ENCODE measurements around the gene CHST8.

The CHST8 gene

DNA sequence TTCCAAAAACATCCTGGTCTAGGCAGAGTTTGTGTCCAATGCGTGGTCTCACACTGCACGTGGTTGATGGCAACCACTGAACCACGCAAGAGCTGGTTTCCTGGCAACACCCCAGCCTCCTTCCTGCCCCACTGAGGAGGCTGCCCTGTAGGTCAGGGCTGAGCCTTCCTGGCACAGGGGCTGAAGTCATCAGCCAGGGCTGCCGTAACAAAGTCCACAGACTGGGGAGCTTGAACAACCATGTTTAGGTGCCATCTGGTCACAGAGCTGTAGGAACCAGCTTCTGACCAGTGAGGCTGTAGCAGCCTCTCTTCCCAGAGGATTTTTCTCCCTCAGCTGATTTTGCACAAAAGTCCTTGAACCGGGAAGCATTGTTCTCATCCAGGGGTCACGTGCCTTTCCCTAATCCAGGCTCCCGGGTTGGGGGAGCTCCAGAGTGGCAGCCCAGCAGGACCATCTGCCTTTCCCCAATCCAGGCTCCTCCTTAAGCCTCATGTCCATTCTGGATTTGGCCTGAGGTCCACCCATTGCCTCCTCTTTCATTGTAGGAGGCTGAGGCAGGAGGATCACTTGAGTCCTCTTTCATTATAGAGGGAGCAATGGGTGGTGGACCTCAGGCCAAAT, 53.9 kb downstream of the CHST8 start:
- DNase-seq, result no peak

DNA sequence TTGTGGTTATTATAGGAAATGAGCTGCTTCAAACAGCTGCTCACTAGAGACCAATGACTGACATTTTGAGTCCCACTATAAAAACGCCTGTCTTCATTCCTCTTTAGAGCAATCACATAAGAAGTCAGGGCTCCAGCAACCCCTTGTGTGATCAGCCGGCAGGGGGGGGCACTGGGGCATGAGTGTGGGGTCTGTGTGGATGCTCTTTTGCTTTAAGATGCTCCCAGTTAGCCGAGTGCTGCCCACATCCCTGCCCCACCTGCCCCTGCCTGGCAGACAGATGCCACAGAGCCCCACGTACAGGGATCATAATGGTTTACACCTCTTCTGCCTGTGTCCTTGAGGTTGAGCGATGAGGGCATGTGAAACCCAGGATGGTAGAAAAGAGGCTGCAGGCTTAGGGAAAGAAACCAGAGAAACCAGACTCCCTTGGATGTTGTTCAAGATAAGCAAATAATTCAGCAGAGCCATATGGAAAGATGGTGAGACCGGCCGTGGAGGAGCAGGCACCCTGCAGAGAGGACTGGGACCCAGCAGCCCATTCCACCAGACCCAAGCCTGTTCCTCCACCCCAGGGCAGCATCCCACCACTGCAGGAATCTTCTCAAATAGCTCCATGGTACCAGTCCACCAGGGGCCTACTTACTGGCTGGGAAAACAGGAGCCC, 55.4 kb downstream of the CHST8 start:
- no peak for DNase-seq

DNA sequence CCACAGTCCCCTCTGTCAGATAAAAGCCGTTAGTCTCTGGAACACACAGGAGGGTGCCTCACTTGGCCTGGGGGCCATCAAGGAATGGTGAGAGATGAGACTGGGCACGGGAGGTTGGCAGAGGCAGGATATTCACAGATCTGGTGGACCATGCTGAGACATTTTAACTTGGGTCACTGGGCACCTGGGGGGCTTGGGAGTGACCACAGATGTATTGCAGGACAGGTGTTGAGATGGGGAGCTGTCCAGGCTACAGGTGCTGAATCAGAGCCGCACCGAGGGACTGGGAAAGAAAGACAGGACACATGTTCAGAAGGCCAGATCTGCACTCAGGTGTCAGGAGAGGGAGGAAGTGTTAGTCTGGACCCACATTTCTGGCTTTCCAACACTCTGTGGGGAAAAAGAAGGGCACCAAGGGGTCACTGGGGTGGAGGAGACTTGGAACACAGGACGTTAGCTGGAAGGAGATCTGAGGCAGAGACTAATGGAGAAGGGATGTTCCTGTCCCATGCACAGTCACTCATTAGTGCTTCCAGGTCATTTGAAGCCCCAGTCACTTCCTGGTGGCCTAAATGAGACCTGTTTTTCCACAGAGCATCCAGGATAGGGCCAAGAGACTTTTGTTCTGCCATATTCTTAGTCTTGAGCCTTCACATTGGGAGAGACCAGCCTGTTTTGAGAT, 56.1 kb downstream of the CHST8 start:
- no peak for DNase-seq

DNA sequence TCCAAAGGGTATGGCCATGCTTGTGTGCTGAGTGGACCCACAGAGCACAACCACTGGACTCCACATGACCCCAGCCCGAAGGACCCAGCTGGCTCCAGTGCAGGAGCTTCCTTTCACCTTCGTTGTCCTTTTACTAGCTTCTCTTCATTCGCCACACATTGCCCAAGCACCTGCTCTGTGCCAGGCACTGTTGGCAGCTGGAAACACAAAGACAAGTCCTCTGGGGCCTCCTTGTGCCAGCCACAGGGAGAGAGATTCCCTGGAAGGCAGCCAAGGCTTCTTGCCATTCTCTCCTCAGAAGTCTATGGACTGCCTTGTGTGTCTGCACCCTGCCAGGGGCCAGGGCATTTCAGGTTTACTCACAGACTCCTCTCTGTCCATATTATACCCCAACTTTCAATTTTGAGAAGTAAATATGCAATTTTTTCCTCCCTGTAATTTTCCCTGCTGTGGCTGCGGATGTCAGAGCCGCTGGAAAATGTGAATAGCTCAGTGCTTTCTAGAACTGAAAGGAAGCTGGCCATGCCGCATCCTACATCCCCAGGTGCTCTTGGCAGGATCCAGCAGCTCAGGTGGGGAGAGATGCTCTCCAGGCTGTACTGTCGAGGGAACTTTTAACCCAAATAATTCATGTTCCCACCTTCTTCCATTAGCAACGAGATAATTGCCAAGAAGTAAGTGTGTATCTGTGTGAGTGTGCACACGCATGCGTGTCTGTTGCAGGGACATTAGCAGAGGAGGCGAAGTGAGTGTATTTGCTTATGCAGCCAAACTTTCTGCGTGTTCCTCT, 57.2 kb downstream of the CHST8 start:
- DNase-seq, result peak; percentile 39

DNA sequence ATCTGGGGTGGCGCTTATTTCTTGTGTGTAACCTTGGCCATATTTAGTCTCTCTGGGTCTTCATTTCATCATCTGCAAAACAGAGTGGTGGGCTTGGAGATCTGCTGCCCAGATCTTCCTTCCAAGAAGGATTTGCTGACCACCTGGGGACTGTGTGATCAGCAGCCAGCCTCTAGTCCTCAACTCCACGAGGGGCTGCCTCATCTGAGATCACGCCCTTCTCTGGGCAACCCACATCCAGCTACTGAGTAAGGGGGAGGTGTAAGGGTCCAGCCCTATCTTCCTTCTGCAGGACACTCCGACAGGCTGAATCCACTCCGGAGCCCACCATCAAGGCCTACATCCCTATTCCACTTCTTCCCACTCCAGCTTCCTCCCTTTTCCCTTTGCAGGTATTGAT, 57.9 kb downstream of the CHST8 start:
- no peak for DNase-seq

DNA sequence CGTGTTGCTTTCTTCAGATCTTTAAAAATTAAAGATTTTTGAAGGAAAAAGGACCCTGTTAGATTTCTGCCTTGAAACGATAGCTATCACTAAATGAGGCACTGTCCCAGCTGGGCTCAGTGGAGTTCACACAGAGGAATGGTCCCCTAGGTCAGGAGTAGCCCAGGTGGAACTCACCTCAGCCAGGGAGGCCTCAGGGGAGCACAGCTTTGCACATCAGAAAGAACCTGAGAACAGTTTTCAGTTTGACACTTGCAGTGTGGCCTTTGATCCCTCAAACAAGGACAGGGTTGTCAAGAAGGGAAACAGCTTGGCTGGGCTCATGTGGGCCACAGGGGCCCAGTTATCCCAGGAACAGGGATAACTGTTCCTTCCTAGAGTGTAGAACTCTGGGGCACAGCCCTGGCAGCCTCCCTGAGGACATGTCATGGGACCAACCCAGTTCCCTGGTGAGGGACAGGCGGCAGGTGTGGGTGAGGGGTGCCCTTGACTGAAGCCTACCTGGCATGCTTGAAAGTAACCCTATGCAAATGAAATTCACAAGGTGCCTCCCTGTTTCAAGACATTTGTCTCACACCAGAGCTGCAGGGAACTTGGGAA, 59.4 kb downstream of the CHST8 start:
- no peak for DNase-seq

DNA sequence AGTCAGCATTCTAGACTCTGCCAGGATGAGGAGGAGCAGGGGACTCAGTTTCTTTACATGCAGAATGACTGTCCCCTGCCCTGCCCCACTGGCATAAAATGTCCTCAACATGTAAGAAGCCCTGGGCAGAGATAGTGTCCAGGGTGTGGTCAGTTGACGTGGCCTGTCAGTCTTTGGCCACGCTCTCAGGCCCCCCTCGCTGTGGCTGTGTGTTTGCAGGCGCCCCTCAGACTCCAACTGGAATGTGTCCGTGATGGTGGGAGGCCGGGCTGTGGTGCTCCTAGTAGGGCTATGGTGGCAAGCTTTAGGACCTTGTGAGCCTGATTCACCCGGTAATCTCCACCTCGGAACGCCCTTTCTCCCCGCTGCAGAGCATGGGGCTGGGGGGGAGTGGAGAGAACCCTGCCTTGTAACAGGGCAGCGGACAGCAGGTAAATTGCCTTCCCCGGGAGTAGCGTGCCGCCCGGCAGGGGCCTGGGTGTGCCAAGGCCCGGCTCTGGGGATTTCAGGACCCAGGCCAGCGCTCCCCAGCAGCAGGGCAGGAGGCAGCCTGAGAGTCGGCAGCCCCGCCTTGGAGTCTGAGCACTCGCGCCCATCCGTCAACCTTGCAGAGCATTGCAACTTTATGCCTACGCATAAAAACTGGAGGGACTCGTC, 62.3 kb downstream of the CHST8 start:
- DNase-seq, result no peak

DNA sequence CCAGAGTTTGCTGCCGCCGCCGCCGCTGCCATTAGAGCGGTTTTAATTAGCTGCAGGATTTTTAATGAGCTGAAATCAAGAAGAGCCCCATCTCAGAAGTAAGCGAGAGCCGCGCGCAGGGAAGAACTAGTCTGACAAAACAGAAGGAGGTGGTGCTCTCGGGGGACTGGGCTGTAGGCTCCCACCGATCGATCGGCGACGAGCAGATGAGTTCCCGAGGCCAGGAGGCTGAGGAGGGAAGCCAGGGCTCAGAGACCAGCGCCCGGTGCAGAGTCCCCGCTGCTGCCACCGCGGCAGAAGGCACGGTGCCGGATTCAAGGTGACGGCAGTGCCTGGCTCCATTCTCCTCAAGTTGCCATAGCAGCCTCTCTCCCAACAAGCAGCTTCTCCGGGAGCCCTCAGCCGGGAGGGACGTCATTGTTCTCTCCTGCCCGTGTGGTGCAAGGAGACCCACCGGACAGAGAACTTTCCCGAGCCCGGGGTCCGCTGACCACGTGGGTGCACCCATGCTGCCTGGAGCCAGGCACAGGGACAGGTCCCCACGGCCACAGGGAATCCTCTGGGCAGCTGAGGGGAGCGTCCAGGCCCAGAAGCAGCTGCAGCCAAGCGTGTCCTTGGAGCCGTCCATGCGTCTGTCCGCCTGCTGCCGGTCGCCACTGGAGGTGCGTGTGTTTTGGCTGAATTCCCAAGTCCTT, 62.9 kb downstream of the CHST8 start:
- no peak for DNase-seq

DNA sequence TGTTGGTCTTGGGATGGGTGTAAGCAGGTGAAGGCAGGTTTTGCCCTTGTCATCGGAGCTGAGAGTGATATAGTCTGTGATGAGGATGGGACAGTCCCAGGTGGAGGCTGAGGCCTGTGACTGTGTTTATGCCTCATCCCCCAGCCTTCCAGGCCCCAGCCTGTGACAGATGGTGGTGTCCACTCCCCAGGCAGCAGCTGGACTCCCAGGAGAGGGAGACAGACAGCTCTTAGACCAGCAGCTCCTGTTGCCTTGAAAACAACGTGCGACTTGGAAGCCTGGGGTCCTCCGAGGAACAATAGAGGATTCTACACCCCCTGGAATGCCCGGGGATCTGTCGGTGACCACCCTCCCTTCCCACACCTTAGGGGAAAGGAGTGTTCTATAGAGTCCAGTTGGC, 63.8 kb downstream of the CHST8 start:
- no peak for DNase-seq

DNA sequence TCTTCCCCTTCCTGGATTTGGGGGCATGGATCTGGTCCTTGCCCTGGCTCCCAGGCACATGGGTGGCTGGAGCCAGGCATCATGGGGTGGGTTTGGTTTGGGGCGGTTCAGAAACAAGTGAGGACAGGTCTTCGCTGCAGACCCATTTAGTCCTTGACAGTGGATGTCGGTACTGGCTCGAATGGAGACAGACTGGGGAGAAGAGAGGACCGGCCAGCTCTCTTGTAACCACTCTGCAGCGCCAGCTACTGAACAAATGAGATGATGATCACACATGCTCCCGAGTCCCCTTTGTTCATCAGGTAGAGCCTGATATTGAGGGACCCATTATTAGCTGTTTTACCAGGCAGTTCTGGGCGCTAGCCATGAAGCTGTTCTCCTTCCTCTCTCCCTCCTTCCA, 64.5 kb downstream of the CHST8 start:
- DNase-seq, result no peak

DNA sequence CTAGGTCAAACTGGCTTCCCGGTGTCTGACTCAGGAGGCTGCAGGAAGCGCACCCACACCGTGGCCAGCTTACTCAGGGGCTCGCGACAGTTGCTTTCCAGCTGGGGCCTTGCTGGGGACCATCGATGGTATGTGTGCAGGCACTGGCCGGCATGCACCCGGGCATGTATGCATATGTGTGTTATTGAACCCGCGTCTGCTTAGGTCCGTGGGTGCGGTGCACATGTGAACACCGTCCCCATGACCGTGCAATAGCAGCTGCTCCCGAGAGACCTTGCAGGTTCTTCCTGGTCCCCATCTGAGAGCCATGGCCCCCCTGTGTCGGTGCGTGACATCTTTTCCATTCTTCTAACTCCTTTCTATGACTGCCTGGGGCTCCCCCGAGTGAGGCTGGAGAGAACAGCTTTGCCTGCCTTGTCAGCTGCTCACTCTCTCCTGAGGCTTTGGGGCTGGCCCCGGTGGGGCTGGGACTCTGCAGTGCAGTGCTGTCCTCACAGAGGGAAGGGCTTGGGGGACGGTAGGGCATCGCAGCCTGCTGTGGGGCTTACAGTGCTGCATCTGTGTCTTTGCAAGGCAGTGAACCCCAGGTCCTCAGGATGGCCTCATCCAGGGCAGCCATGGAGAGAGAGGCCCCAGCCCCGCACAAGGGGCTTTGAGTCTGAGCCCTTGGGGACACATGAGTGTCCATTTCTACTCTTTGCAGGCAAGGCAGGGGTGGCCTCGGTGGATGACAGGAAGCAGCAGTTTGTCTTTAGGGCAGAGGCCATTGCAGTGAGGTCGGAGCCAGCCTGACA, 65.1 kb downstream of the CHST8 start:
- DNase-seq, result no peak

DNA sequence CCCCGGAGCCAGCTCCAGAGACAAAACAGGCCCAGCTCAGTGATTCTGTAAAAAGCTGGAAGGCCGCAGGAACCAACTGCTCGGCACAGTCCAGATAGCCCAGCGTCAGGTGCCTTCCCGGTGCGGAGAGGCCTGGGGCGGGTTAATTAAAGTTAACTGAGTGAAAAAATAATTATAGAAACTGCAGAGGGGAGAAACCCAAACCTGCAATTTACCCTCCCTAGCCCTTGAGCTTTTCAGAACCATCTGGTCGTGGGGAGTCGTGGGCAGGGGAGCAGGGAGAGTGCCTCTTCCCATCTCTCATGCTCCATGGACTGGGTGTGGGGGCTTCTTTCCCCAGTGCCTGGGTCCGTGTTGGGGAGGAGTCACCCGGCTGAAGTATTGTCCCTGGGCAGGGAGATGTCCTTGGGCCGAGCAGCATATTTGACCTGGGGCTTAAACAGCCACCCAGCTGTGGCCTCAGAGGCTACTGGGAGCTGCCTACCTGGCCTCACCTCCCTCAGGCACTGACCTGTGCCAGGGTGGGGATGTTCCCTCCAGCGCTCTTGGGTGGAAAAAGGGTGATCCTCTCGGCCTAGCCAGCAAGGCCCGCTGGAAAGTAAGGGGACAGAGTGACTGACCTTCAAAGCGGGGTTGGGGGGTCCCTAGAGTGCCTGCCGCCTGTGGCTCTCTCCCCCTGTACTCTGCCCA, 65.9 kb downstream of the CHST8 start:
- no peak for DNase-seq

DNA sequence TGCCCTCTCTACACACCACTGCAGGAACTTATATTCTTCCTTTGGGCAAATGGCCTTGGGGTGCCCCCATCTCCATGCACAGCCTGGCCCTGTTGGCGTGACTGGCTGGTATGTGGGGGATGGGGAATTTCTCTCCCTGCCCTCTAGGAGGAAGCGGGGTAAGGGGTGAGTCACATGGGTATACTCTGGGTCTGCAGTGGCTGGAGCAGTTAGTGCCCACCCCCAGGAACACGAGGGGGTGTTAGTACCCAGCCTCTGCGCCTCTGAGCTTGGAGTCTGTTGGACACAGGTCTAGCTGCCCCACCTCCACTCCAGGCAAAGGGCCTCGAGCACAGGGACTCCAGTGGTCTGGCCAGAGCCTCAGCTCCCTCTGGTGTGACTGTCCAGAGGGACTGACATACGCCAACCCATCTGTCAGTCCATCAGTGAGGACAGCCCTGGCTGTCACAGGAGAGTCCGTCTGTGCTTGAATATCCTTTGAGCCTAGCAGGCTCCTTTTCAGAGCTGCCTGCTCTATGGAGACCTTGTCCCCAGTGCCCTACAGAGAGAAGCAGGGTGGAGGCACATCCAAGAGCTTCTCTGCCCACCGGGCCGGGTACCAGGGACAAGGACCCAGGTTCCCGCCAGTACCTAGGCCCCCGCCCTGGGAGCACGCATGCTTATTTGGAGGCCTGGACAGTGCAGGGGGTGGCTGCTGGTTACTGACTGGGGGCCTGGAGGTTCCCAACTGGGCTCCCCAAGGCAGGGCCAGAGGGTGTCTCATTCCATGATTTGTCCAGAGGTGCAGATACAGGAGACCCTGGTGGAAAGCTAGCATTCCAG, 66.6 kb downstream of the CHST8 start:
- no peak for DNase-seq

DNA sequence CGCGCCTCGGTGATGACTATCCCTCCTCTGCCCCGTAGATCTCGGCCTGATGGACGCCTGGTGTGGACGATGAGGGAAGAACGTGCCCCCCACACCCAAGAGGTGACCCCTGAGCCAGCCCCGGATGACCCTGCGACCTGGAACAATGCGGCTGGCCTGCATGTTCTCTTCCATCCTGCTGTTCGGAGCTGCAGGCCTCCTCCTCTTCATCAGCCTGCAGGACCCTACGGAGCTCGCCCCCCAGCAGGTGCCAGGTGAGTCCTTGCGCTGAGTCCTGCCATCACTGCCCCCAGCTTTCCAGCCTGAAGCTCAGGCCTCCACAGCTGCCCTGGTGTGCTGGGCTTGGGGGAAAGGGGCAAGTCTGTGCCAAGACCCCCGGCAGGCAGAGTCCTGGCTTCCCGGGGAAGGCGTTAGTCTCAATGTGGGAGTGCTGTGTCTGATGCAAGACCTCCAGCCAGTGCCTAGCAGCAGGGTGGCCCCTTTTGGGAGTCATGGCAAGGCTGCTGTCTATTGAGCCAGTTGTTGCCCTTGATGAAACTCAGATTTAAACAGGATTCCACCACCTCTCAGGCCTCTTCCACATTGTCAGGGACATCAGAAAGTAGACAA, 67.5 kb downstream of the CHST8 start:
- no peak for DNase-seq

DNA sequence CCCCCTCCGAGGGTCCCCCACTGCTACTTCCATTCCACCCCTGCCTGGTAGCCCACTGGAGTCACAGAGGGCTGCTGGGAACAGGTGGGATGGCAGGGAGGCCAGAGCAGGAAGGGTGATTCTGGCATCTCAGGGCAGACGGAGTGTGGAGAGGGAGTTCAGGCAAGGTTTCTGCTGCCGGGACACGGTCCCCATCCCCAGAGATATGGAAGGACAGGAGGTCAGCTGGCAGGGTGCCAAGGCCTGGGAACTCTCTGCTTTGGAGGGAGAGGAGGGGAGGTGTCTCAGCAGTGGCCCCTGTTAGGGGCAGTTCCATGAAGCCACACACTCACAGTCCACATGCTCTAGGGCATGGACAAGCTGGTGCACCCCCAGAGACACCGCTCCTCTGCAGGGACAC, 68.1 kb downstream of the CHST8 start:
- DNase-seq, result no peak

DNA sequence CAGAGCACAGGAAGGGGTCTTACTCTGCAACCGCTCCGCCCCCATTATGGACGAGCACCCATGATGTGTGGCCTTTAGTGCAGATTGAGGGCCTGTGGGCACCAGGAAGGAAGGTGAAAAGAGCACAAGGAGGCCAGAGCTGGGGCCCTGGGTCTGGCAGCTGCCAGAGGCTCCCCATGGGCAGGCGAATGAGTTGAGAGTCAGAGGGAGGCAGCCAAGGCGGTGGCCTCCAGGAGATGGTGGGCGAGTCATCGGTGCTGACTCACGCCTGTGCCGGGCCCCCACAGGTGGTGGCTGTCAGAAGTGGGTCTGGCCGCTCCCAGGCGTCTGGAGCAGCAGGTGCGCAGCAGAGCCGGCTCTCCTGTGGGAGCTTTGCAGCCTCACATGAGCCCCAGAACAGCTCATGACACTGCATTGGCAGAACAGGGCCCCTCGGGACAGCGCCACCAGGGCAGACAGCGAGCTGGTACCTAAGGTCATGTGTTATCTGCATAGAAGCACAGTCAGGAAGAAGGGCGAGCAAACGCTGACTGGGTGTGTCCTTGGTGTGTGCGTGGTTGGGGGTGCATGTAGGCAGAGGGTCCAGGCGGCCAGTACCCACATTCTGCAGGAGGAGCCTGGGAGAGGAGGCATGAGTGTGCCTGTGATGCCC, 68.8 kb downstream of the CHST8 start:
- no peak for DNase-seq

DNA sequence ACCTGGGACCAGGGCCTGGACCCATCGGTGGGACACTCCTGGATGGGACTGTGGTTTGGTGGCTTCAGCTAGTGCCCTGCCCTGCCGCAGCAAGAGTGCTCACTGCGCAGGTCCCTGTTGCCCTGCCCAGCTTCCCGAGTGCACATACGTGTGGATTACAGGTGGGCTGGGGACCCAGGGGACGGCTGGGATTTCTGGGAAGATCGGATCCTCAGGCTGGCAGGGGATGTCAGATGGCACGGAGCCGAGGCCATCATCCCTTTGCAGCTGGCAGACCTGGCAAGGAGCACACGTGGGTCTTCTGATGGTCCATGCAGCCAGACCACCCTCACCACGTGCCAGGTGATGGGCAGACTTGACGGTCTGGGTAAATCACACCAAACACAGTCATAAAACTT, 69.3 kb downstream of the CHST8 start:
- no peak for DNase-seq

DNA sequence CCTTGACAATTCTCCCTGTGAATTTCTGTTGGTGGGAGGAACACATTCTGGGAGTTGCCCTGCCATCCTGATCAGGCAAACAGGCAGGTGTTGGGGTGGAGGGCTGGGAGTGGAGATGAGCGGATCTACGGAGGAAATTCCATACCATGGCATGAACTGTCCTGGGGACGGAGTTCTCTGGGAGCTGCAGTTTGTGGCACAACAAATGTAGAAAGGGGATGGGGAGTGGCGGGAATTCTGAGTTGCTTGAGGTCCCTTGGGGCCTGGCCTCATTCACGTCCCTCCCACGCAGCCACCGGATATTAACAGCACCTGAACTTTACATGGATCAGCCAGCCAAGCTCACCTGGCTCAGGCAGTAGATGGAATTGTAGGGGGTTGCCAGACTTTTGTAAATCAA, 70.0 kb downstream of the CHST8 start:
- DNase-seq, result no peak

DNA sequence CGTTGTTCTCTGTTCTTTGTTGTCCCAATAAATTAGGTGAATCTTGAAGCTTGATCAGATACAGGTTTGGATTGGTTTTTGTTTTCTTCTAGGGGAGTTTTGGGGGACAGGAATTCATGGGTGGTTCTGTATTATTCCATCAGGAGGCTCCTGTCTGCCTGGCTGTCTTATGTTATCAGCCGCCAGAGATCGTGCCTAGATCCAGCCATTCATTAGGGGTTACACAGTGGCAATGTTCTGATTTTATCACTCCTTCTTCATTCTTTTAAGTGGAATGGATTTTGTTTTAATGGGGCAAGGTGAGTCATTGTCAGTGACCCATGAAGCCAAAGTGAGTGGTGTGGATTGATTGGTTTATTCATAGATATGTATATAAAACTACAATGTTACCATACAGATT, 71.9 kb downstream of the CHST8 start:
- no peak for DNase-seq

Measured in NCI-H446 treated with DMSO at 0.1 percent for 48 hours (cell line).